ENCODE results near the gene ALKBH3. TPM values are rescaled to one million over a fixed set of nuclear protein-coding genes. Genes with fewer than 3 reads are reported as not detected.

The ALKBH3 gene
- total RNA-seq, 2 donors from 2014 or later: 9.3 to 13.9 TPM

DNA sequence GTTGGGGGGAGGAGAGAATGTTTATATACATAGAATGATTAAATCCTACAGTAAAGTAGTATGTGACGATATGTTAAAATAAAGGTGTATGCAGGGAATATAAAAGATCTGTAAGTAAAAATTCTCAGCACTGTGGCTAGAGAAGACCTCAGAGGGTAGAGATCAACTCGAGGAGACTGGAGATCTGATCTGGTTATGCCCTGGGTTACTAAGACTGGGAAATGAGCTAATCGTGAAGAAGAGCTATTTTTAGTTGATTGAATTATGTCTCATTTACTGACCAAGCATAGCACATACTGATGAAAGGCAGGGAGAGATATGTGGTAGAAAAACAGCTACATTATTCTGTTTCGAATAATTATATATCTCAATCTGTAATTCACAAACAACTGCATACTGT, 42.8 kb upstream of the ALKBH3 start:
- Histone ChIP-seq H3K9me3 (ENCODE audit: control insufficient read depth, low read length) (no peaks in the 10 kb centered on the region), H3K4me1 (ENCODE audit: control insufficient read depth, insufficient read depth, low read length) (no peaks in the 10 kb centered on the region), H3K27ac (ENCODE audit: low read depth, low read length) (no peak overlapping the region), H3K36me3 (ENCODE audit: control insufficient read depth, insufficient read depth, low read length) (peaks cover 46% of the 10 kb centered on the region), H3K4me3 (ENCODE audit: low read length) (no peak overlapping the region), H3K27me3 (ENCODE audit: control insufficient read depth, insufficient read depth, low read length, poor library complexity, severe bottlenecking) (no peaks in the 10 kb centered on the region), H3K9ac (ENCODE audit: extremely low read depth, low read length, poor library complexity, severe bottlenecking) (no peak overlapping the region)
- WGBS, 2 experiments (ENCODE audit: insufficient coverage in 1 of 2, insufficient read length in 1 of 2): 94 to 100% methylated on average over 3 to 4 of the region's 4 CpGs
- peaks cover 24% of the 10 kb centered on the region for H3K4me1 Mint-ChIP-seq
- H3K27ac Mint-ChIP-seq: no peak overlapping the region
- TF ChIP-seq, protein P1, sequence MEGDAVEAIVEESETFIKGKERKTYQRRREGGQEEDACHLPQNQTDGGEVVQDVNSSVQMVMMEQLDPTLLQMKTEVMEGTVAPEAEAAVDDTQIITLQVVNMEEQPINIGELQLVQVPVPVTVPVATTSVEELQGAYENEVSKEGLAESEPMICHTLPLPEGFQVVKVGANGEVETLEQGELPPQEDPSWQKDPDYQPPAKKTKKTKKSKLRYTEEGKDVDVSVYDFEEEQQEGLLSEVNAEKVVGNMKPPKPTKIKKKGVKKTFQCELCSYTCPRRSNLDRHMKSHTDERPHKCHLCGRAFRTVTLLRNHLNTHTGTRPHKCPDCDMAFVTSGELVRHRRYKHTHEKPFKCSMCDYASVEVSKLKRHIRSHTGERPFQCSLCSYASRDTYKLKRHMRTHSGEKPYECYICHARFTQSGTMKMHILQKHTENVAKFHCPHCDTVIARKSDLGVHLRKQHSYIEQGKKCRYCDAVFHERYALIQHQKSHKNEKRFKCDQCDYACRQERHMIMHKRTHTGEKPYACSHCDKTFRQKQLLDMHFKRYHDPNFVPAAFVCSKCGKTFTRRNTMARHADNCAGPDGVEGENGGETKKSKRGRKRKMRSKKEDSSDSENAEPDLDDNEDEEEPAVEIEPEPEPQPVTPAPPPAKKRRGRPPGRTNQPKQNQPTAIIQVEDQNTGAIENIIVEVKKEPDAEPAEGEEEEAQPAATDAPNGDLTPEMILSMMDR (conservative IDR thresholded peaks at IDR 0.05): no peak
- no peak overlapping the region for H3K4me3 Mint-ChIP-seq
- peaks cover 32% of the 10 kb centered on the region for H3K36me3 Mint-ChIP-seq (ENCODE audit: low read depth)
- H3K27me3 Mint-ChIP-seq (ENCODE audit: insufficient read depth): no peaks in the 10 kb centered on the region
- DNase-seq: no peak
- no peaks in the 10 kb centered on the region for H3K9me3 Mint-ChIP-seq

DNA sequence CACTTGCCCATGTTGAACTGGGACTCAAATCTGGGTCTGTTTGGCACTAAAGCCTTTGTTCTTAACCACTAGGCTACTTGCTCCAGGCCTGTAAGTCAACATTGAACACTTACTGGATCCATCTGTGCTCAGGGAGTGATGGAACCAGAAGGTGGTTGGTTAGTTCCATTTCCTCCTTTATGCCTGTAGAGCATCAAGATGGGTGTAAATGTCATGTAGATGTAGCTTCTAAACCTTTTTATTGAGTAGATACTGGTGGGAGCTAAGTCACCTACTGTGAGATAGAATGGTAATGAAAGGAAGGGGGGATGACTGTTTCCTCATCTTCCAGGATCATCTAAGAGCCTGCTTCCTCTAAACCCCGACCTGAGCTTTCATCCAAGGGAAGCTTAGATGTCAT, 38.6 kb upstream of the ALKBH3 start:
- Histone ChIP-seq H3K4me1 (ENCODE audit: control insufficient read depth, insufficient read depth, low read length) (no peaks in the 10 kb centered on the region), H3K27me3 (ENCODE audit: control insufficient read depth, insufficient read depth, low read length, poor library complexity, severe bottlenecking) (no peaks in the 10 kb centered on the region), H3K9ac (ENCODE audit: extremely low read depth, low read length, poor library complexity, severe bottlenecking) (no peak overlapping the region), H3K36me3 (ENCODE audit: control insufficient read depth, insufficient read depth, low read length) (peaks cover 62% of the 10 kb centered on the region), H3K27ac (ENCODE audit: low read depth, low read length) (no peak overlapping the region), H3K9me3 (ENCODE audit: control insufficient read depth, low read length) (no peaks in the 10 kb centered on the region), H3K4me3 (ENCODE audit: low read length) (no peak overlapping the region)
- Mint-ChIP-seq H3K4me3 (no peak overlapping the region), H3K27me3 (ENCODE audit: insufficient read depth) (no peaks in the 10 kb centered on the region), H3K4me1 (no peaks in the 10 kb centered on the region), H3K9me3 (no peaks in the 10 kb centered on the region), H3K27ac (no peak overlapping the region), H3K36me3 (ENCODE audit: low read depth) (peaks cover 50% of the 10 kb centered on the region)
- WGBS, 2 experiments (ENCODE audit: insufficient coverage in 1 of 2, insufficient read length in 1 of 2): 76% methylated on average over 1 of the region's 1 CpG; no CpG with 5 or more reads in 1 of the 2 experiments
- TF ChIP-seq, protein P1 (conservative IDR thresholded peaks at IDR 0.05): no peak
- no peak for DNase-seq

GRCh38 chr11:43845816-43846215, 34.8 kb upstream of the ALKBH3 start:
- no peaks in the 10 kb centered on the region for H3K27me3 ChIP-seq (ENCODE audit: control insufficient read depth, insufficient read depth, low read length, poor library complexity, severe bottlenecking)
- H3K27me3 Mint-ChIP-seq (ENCODE audit: insufficient read depth): no peaks in the 10 kb centered on the region
- no peak overlapping the region for H3K27ac ChIP-seq (ENCODE audit: low read depth, low read length)
- H3K4me1 ChIP-seq (ENCODE audit: control insufficient read depth, insufficient read depth, low read length): no peaks in the 10 kb centered on the region
- no peak overlapping the region for H3K4me3 ChIP-seq (ENCODE audit: low read length)
- H3K9ac ChIP-seq (ENCODE audit: extremely low read depth, low read length, poor library complexity, severe bottlenecking): no peak overlapping the region
- TF ChIP-seq, protein P1 (conservative IDR thresholded peaks at IDR 0.05): no peak
- H3K4me1 Mint-ChIP-seq: no peaks in the 10 kb centered on the region
- peaks cover 34% of the 10 kb centered on the region for H3K36me3 ChIP-seq (ENCODE audit: control insufficient read depth, insufficient read depth, low read length)
- H3K4me3 Mint-ChIP-seq: no peak overlapping the region
- no peaks in the 10 kb centered on the region for H3K9me3 Mint-ChIP-seq
- WGBS, 2 experiments (ENCODE audit: insufficient coverage in 1 of 2, insufficient read length in 1 of 2): 90 to 95% methylated on average over 2 to 3 of the region's 3 CpGs
- no peak for DNase-seq
- no peaks in the 10 kb centered on the region for H3K9me3 ChIP-seq (ENCODE audit: control insufficient read depth, low read length)
- no peak overlapping the region for H3K27ac Mint-ChIP-seq
- H3K36me3 Mint-ChIP-seq (ENCODE audit: low read depth): peaks cover 45% of the 10 kb centered on the region

Data from endodermal cell (in vitro differentiated cells).